Lung (tissue), 12 donors: ENCODE measurements around the gene BICDL1. TPM values are rescaled to one million over a fixed set of nuclear protein-coding genes. Genes with fewer than 3 reads are reported as not detected.

Source experiments
- ATAC-seq: fragments of 200-7000 bp; cut with Tn5 transposase; one replicate; pipeline ENCODE4 v1.9.1; 2020; ENCODE audit warnings: moderate number of reproducible peaks; ENCODE audit not compliant: insufficient read depth, low FRiP score
- DNase-seq, 3 donors: peaks; one replicate each; pipeline ENCODE4 v3.0.0-alpha.2; 2013 to 2017
- H3K27ac ChIP-seq, 2 donors: one replicate each; pipeline ENCODE4 v1.5.1; 2013; ENCODE audit warnings: mild to moderate bottlenecking in 2 of 2, moderate library complexity in 2 of 2, control low read depth in 1 of 2, inconsistent platforms in 1 of 2, low read depth in 1 of 2, low read length in 1 of 2
- H3K27me3 ChIP-seq, 3 donors: one replicate each; pipeline ENCODE4 v1.5.1; 2013; ENCODE audit warnings: low read length in 2 of 3; ENCODE audit not compliant: control insufficient read depth in 3 of 3, insufficient read depth in 3 of 3
- H3K36me3 ChIP-seq, 4 donors: one replicate each; pipeline ENCODE4 v1.5.1; 2013; ENCODE audit warnings: low read length in 4 of 4, mild to moderate bottlenecking in 1 of 4, moderate library complexity in 1 of 4; ENCODE audit not compliant: control insufficient read depth in 4 of 4, insufficient read depth in 4 of 4
- H3K4me1 ChIP-seq, 5 donors: one replicate each; pipeline ENCODE4 v1.5.1; 2013; ENCODE audit warnings: low read length in 5 of 5, mild to moderate bottlenecking in 2 of 5, moderate library complexity in 1 of 5; ENCODE audit not compliant: control insufficient read depth in 5 of 5, insufficient read depth in 5 of 5
- H3K4me3 ChIP-seq: one replicate; pipeline ENCODE4 v1.5.1; 2013; ENCODE audit warnings: mild to moderate bottlenecking, control low read depth, moderate library complexity
- H3K9ac ChIP-seq, 2 donors: one replicate each; pipeline ENCODE4 v1.5.1; 2013; ENCODE audit warnings: low read length in 2 of 2, control low read depth in 1 of 2; ENCODE audit not compliant: insufficient read depth in 1 of 2
- H3K9me3 ChIP-seq, 4 donors: one replicate each; pipeline ENCODE4 v1.5.1; 2013; ENCODE audit warnings: low read length in 3 of 4, mild to moderate bottlenecking in 1 of 4, moderate library complexity in 1 of 4; ENCODE audit not compliant: control insufficient read depth in 4 of 4, insufficient read depth in 3 of 4
- CTCF ChIP-seq: IDR thresholded peaks from 2 replicates; pipeline ENCODE4 v1.5.1; 2012; ENCODE audit warnings: mild to moderate bottlenecking; ENCODE audit errors: control extremely low read depth, extremely low read depth
- WGBS, 2 donors: extraction: QIAGEN DNeasy Blood & Tissue Kit; methylation state at CpG; one replicate each; pipeline ENCODE4 v1.1.7; 2013; 5-methylcytosine and 5-hydroxymethylcytosine counted together
- polyA plus RNA-seq, 2 donors: library from polyadenylated mRNA; stranded (reverse); fragments of 200-250 nt; gene quantifications; one replicate each; pipeline ENCODE4 v1.2.1, GENCODE V29; 2013
- total RNA-seq, 2 donors: library from RNA; depleted of rRNA in 1 of 2; stranded (reverse); fragments of >200 nt in 1 of 2; gene quantifications; one replicate each; pipeline ENCODE4 v1.2.1, GENCODE V29; 2014 to 2021
- donor health status: control.
- donor health status: control.
- donor health status: Bipolar disorder and iron deficiency.
- donor health status: healthy.
- donor health status: DM: yes; HTN: yes; CAD: no.

BICDL1 gene
- total and polyA plus RNA-seq, 4 donors, result 5.2 to 23.7 (median 13.7) TPM

GRCh38 chr12:120115692-120116440 is 126.8 kb downstream of the BICDL1 start:
- ATAC-seq, result no peak
- WGBS, 2 donors, result 18 to 31% methylated on average over 20 to 31 of the region's 31 CpGs
- Histone ChIP-seq H3K9me3 (no peaks in the 10 kb centered on the region), H3K27me3 (no peaks in the 10 kb centered on the region), H3K36me3 (peaks cover 0 to 8% (median 7%) of the 10 kb centered on the region in 4 donors), H3K27ac (peak overlapping the region; percentile 68 to 76), H3K4me1 (peaks cover 6 to 27% (median 21%) of the 10 kb centered on the region in 5 donors), H3K4me3 (peak overlapping the region; percentile 98), H3K9ac (peak overlapping the region; percentile 11 to 97)
- DNase-seq, result peak in 1 of 3 donors; percentile 27
- TF ChIP-seq CTCF, result no peak

GRCh38 chr12:120116441-120116791 is 127.4 kb downstream of the BICDL1 start, which contains the start of gene RAB35:
RAB35 (minus strand) TSS chr12:120116753; CDS start chr12:120116650, 103 bp downstream.
- ATAC-seq, result no peak
- no peak for DNase-seq
- peaks cover 0 to 8% (median 5%) of the 10 kb centered on the region in 4 donors for H3K36me3 ChIP-seq
- no peaks in the 10 kb centered on the region for H3K27me3 ChIP-seq
- peak within 1 kb of the TSS; percentile 28 to 97 for H3K9ac ChIP-seq
- no peaks in the 10 kb centered on the region for H3K9me3 ChIP-seq
- WGBS, 2 donors, result 0 to 1% methylated on average over 32 to 50 of the region's 50 CpGs
- peak within 1 kb of the TSS; percentile 98 for H3K4me3 ChIP-seq
- TF ChIP-seq CTCF, result no peak
- H3K27ac ChIP-seq, result peak within 1 kb of the TSS; percentile 96 to 98
- H3K4me1 ChIP-seq, result peaks cover 6 to 27% (median 21%) of the 10 kb centered on the region in 5 donors

DNA sequence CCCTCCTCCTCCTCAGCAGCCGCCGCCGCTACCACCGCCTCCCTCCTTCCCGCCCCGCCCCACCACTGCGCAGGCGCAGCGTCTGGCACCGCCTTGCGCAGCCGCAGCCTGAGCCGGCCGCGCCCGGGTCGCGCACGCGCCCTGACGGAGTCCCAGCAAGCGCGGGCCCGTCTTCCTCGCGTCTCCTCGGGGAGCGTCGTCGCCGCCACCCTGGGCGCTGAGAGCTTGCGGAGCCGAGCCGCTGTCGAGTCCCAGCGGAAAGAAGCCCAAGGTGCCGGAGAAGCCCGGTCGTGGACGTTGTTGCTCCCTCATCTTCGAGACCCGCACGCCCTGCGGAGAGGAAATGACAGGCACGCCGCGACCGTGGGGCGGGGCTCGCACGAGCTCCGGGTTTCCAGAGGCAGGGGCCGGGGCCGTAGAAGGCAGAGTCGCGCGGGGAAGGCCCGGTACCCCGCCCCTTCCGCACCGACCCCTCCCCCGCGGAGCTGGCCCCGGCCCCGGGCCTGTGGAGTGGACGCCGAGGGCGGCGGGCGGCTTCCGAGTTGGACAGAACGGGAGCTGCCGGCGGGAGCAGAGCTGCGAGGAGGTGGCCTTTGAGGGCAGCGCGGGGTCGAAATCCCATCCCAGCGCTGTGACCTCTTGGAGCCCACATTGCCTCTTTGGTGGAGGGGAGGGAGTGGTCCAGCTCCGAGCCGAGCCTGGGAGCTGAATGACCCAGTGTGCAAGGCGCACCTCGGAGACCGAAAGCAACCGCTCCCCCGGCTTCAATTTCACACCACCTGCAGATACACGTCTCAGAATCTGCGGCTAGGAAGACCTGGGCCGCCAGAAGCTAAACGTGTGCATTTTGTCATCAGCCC is 128.0 kb downstream of the BICDL1 start:
- WGBS, 2 donors, result 0% methylated on average over 62 to 91 of the region's 91 CpGs
- peak overlapping the region; percentile 28 to 77 for H3K9ac ChIP-seq
- TF ChIP-seq CTCF, result no peak
- DNase-seq, result peak; percentile 95 to 97 (median 96)
- peak; percentile 93 for ATAC-seq
- H3K36me3 ChIP-seq, result peaks cover 0 to 8% (median 5%) of the 10 kb centered on the region in 4 donors
- peak overlapping the region; percentile 96 to 98 for H3K27ac ChIP-seq
- H3K27me3 ChIP-seq, result no peaks in the 10 kb centered on the region
- H3K9me3 ChIP-seq, result no peaks in the 10 kb centered on the region
- H3K4me1 ChIP-seq, result peaks cover 6 to 27% (median 19%) of the 10 kb centered on the region in 5 donors
- H3K4me3 ChIP-seq, result peak overlapping the region; percentile 75
